GM23338 (cell line): Measurements from ENCODE around the gene SPATS1. TPM values are rescaled to one million over a fixed set of nuclear protein-coding genes. Genes with fewer than 3 reads are reported as not detected.

Source experiments
- ATAC-seq: fragments of 200-7000 bp; cut with Tn5 transposase; 3 replicates; pipeline ENCODE4 v1.9.1; 2020
- DNase-seq: peaks from one replicate; pipeline ENCODE4 v3.0.0-alpha.2; 2015; ENCODE audit warnings: low spot score
- H2AFZ ChIP-seq: fragments of 200-600 bp; sonication (generic); 2 replicates; pipeline ENCODE4 v1.8.0; 2016; ENCODE audit warnings: antibody characterized with exemption, mild to moderate bottlenecking, moderate library complexity
- H3F3A ChIP-seq: fragments of 200-600 bp; sonication (generic); replicated peaks from 2 replicates; pipeline ENCODE4 v1.8.0; 2017; ENCODE audit warnings: antibody characterized with exemption, mixed run types, low read depth
- H3K27ac ChIP-seq: fragments of 200-600 bp; sonication (generic); 2 replicates; pipeline ENCODE4 v1.6.1; 2016; ENCODE audit warnings: low read depth
- H3K27me3 ChIP-seq: fragments of 200-600 bp; sonication (generic); 2 replicates; pipeline ENCODE4 v1.8.0; 2016; ENCODE audit warnings: mild to moderate bottlenecking, mixed run types, moderate library complexity; ENCODE audit not compliant: insufficient read depth
- H3K36me3 ChIP-seq: fragments of 200-600 bp; sonication (generic); 2 replicates; pipeline ENCODE4 v1.8.0; 2016; ENCODE audit warnings: mild to moderate bottlenecking; ENCODE audit not compliant: insufficient read depth
- H3K4me1 ChIP-seq: fragments of 200-600 bp; sonication (generic); 2 replicates; pipeline ENCODE4 v1.8.0; 2016; ENCODE audit warnings: mild to moderate bottlenecking, moderate library complexity; ENCODE audit not compliant: insufficient read depth
- H3K4me2 ChIP-seq: fragments of 200-600 bp; sonication (generic); 2 replicates; pipeline ENCODE4 v1.7.1; 2017; ENCODE audit warnings: mixed run types
- H3K4me3 ChIP-seq: fragments of 200-600 bp; sonication (generic); 2 replicates; pipeline ENCODE4 v1.6.1; 2016; ENCODE audit warnings: mixed run types
- H3K79me2 ChIP-seq: fragments of 200-600 bp; sonication (generic); replicated peaks from 2 replicates; pipeline ENCODE4 v1.8.0; 2017; ENCODE audit warnings: mild to moderate bottlenecking; ENCODE audit not compliant: insufficient read depth
- H3K9me2 ChIP-seq: fragments of 200-600 bp; sonication (generic); 2 replicates; pipeline ENCODE4 v1.8.0; 2017; ENCODE audit not compliant: insufficient read depth
- H4K20me1 ChIP-seq: fragments of 200-600 bp; sonication (generic); replicated peaks from 2 replicates; pipeline ENCODE4 v1.8.0; 2017; ENCODE audit warnings: mild to moderate bottlenecking; ENCODE audit not compliant: insufficient read depth
- H3K27ac Mint-ChIP-seq: 2 replicates; pipeline ENCODE4 v1.8.0; 2020; ENCODE audit warnings: inconsistent platforms, mild to moderate bottlenecking, moderate library complexity, mixed read lengths
- H3K27me3 Mint-ChIP-seq: 3 replicates; pipeline ENCODE4 v1.8.0; 2022; ENCODE audit warnings: low read depth, mild to moderate bottlenecking, moderate library complexity, mixed read lengths, inconsistent platforms; ENCODE audit not compliant: insufficient read depth, poor library complexity
- H3K36me3 Mint-ChIP-seq: 3 replicates; pipeline ENCODE4 v1.8.0; 2021; ENCODE audit warnings: low read depth, mild to moderate bottlenecking, inconsistent platforms, moderate library complexity, mixed read lengths
- H3K4me1 Mint-ChIP-seq: 3 replicates; pipeline ENCODE4 v1.8.0; 2020; ENCODE audit warnings: mild to moderate bottlenecking, inconsistent platforms, mixed read lengths
- H3K4me3 Mint-ChIP-seq: 3 replicates; pipeline ENCODE4 v1.8.0; 2021; ENCODE audit warnings: moderate library complexity, mild to moderate bottlenecking, inconsistent platforms, mixed read lengths
- H3K9me3 Mint-ChIP-seq: 3 replicates; pipeline ENCODE4 v1.8.0; 2020; ENCODE audit warnings: moderate library complexity, mild to moderate bottlenecking, inconsistent platforms, mixed read lengths
- CREB1 ChIP-seq: fragments of 250-450 bp; sonication (Bioruptor Pico); IDR thresholded peaks from 2 replicates; pipeline ENCODE4 v1.5.0; 2020; ENCODE audit warnings: low read depth, mild to moderate bottlenecking, moderate library complexity
- EZH2 ChIP-seq: fragments of 200-600 bp; sonication (generic); IDR thresholded peaks from one replicate; pipeline ENCODE4 v1.8.0; 2017; ENCODE audit warnings: antibody characterized with exemption, mild to moderate bottlenecking, low read depth; ENCODE audit not compliant: unreplicated experiment
- EZH2phosphoT487 ChIP-seq: fragments of 200-600 bp; sonication (generic); IDR thresholded peaks from one replicate; pipeline ENCODE4 v1.8.1; 2018; ENCODE audit warnings: antibody characterized with exemption; ENCODE audit not compliant: unreplicated experiment
- JUNB ChIP-seq: IDR thresholded peaks from one replicate; pipeline ENCODE4 v1.6.1; 2016; ENCODE audit warnings: antibody characterized with exemption; ENCODE audit not compliant: unreplicated experiment
- ZNF114 ChIP-seq: fragments of 250-450 bp; sonication (Bioruptor Pico); IDR thresholded peaks from 2 replicates; pipeline ENCODE4 v1.5.0; 2020; ENCODE audit warnings: mild to moderate bottlenecking, moderate library complexity
- polyA plus RNA-seq: library from polyadenylated mRNA; unstranded; fragments of >200 nt; fragmentation: Nextera tagmentation; extraction: Ambion mirVana; gene quantifications from 2 replicates; pipeline ENCODE4 v1.2.1, GENCODE V29; 2016
- total RNA-seq: library from RNA; depleted of rRNA; stranded (reverse); fragments of >200 nt; shearing (Covaris generic); gene quantifications from 2 replicates; pipeline ENCODE4 v1.2.3, GENCODE V29; 2014
- TF ChIP-seq, protein P1 (sequence below): IDR thresholded peaks from one replicate; pipeline ENCODE4 v1.6.1; 2018; ENCODE audit warnings: antibody characterized with exemption; ENCODE audit not compliant: unreplicated experiment
- TF ChIP-seq, protein P2 (sequence below): IDR thresholded peaks from 2 replicates; pipeline ENCODE4 v1.6.1; 2016; ENCODE audit warnings: antibody characterized with exemption
- TF ChIP-seq, protein P3 (sequence below): fragments of 250-450 bp; sonication (Bioruptor Pico); IDR thresholded peaks from 2 replicates; pipeline ENCODE4 v1.5.0; 2020; ENCODE audit warnings: mild to moderate bottlenecking, moderate library complexity

The SPATS1 gene
- total and polyA plus RNA-seq, 2 experiments from 2014 or later, result not detected

DNA sequence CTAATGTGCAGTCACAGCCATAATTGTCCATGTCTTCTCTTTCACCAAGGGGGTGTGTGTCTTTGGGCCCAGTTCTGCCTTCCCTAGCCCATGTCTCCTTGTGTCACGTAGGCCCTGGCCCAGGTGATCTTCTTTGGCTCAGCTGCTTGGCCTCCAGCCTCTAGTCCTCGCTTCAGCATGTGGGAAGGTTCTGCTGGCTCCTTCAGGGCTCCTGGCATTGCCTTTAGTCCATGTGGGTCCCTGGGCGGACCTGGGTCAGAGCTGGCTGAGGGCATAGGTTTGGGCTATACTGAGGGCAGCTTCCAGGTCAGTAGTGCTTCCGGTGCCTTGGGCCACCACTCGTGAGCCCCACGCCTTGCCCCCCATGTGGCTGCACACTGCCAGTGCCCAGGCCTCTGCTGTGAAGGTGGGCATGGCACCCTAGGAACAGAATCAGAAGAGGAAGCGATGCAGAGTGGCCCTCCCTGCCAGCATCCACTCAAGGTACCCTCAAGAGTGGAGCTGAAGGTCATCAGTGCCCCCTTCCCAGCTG lies 42.1 kb upstream of the SPATS1 start (continued):
- TF ChIP-seq, protein P1, sequence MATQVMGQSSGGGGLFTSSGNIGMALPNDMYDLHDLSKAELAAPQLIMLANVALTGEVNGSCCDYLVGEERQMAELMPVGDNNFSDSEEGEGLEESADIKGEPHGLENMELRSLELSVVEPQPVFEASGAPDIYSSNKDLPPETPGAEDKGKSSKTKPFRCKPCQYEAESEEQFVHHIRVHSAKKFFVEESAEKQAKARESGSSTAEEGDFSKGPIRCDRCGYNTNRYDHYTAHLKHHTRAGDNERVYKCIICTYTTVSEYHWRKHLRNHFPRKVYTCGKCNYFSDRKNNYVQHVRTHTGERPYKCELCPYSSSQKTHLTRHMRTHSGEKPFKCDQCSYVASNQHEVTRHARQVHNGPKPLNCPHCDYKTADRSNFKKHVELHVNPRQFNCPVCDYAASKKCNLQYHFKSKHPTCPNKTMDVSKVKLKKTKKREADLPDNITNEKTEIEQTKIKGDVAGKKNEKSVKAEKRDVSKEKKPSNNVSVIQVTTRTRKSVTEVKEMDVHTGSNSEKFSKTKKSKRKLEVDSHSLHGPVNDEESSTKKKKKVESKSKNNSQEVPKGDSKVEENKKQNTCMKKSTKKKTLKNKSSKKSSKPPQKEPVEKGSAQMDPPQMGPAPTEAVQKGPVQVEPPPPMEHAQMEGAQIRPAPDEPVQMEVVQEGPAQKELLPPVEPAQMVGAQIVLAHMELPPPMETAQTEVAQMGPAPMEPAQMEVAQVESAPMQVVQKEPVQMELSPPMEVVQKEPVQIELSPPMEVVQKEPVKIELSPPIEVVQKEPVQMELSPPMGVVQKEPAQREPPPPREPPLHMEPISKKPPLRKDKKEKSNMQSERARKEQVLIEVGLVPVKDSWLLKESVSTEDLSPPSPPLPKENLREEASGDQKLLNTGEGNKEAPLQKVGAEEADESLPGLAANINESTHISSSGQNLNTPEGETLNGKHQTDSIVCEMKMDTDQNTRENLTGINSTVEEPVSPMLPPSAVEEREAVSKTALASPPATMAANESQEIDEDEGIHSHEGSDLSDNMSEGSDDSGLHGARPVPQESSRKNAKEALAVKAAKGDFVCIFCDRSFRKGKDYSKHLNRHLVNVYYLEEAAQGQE, result no peak
- no peak for TF ChIP-seq CREB1 (CRISPR knock-in tag)

DNA sequence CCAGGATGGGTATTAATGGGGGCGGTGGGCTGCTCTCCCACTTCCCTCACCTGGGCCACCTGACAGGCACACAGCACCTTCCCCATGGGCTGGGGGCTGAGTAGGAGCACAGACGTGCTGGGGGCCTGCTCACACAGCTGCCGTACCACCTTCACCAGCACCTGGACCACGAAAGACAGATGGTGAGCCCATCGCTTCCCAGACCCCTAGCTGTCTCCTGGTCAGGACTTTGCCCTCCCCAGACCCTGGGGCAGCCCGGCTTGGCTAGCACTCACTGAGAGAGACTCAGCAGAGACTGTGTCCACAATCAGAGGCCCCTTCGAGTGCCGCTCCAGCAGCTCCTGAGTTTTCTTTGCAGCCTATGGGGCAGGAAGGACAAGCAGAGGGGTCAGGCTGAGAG lies 41.3 kb upstream of the SPATS1 start:
- peaks cover 15% of the 10 kb centered on the region; the same call in 1 of the 2 replicates for H3F3A ChIP-seq
- H3K27ac ChIP-seq, result no peak overlapping the region
- no peak overlapping the region for H3K4me2 ChIP-seq
- 0 out of 2 replicates have a peak, but pooled peaks cover 3% of the 10 kb centered on the region for H4K20me1 ChIP-seq
- H3K27me3 ChIP-seq, result peaks cover 21% of the 10 kb centered on the region
- peaks cover 63% of the 10 kb centered on the region for H3K36me3 Mint-ChIP-seq
- ATAC-seq (no peak), DNase-seq (no peak)
- peaks cover 13% of the 10 kb centered on the region for H3K4me1 Mint-ChIP-seq
- H3K4me3 ChIP-seq, result no peak overlapping the region
- no peak overlapping the region for H2AFZ ChIP-seq
- no peaks in the 10 kb centered on the region for H3K79me2 ChIP-seq
- H3K4me3 Mint-ChIP-seq, result no peak overlapping the region
- H3K4me1 ChIP-seq, result no peaks in the 10 kb centered on the region; the same call in 1 of the 2 replicates
- no peaks in the 10 kb centered on the region for H3K9me3 Mint-ChIP-seq
- H3K9me2 ChIP-seq, result no peaks in the 10 kb centered on the region
- H3K36me3 ChIP-seq, result peaks cover 7% of the 10 kb centered on the region; the same call in 1 of the 2 replicates
- no peak overlapping the region for H3K27ac Mint-ChIP-seq
- peaks cover 27% of the 10 kb centered on the region for H3K27me3 Mint-ChIP-seq
- TF ChIP-seq, protein P2, sequence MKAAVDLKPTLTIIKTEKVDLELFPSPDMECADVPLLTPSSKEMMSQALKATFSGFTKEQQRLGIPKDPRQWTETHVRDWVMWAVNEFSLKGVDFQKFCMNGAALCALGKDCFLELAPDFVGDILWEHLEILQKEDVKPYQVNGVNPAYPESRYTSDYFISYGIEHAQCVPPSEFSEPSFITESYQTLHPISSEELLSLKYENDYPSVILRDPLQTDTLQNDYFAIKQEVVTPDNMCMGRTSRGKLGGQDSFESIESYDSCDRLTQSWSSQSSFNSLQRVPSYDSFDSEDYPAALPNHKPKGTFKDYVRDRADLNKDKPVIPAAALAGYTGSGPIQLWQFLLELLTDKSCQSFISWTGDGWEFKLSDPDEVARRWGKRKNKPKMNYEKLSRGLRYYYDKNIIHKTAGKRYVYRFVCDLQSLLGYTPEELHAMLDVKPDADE, result no peak
- TF ChIP-seq EZH2phosphoT487, result no peak
- TF ChIP-seq, protein P3, sequence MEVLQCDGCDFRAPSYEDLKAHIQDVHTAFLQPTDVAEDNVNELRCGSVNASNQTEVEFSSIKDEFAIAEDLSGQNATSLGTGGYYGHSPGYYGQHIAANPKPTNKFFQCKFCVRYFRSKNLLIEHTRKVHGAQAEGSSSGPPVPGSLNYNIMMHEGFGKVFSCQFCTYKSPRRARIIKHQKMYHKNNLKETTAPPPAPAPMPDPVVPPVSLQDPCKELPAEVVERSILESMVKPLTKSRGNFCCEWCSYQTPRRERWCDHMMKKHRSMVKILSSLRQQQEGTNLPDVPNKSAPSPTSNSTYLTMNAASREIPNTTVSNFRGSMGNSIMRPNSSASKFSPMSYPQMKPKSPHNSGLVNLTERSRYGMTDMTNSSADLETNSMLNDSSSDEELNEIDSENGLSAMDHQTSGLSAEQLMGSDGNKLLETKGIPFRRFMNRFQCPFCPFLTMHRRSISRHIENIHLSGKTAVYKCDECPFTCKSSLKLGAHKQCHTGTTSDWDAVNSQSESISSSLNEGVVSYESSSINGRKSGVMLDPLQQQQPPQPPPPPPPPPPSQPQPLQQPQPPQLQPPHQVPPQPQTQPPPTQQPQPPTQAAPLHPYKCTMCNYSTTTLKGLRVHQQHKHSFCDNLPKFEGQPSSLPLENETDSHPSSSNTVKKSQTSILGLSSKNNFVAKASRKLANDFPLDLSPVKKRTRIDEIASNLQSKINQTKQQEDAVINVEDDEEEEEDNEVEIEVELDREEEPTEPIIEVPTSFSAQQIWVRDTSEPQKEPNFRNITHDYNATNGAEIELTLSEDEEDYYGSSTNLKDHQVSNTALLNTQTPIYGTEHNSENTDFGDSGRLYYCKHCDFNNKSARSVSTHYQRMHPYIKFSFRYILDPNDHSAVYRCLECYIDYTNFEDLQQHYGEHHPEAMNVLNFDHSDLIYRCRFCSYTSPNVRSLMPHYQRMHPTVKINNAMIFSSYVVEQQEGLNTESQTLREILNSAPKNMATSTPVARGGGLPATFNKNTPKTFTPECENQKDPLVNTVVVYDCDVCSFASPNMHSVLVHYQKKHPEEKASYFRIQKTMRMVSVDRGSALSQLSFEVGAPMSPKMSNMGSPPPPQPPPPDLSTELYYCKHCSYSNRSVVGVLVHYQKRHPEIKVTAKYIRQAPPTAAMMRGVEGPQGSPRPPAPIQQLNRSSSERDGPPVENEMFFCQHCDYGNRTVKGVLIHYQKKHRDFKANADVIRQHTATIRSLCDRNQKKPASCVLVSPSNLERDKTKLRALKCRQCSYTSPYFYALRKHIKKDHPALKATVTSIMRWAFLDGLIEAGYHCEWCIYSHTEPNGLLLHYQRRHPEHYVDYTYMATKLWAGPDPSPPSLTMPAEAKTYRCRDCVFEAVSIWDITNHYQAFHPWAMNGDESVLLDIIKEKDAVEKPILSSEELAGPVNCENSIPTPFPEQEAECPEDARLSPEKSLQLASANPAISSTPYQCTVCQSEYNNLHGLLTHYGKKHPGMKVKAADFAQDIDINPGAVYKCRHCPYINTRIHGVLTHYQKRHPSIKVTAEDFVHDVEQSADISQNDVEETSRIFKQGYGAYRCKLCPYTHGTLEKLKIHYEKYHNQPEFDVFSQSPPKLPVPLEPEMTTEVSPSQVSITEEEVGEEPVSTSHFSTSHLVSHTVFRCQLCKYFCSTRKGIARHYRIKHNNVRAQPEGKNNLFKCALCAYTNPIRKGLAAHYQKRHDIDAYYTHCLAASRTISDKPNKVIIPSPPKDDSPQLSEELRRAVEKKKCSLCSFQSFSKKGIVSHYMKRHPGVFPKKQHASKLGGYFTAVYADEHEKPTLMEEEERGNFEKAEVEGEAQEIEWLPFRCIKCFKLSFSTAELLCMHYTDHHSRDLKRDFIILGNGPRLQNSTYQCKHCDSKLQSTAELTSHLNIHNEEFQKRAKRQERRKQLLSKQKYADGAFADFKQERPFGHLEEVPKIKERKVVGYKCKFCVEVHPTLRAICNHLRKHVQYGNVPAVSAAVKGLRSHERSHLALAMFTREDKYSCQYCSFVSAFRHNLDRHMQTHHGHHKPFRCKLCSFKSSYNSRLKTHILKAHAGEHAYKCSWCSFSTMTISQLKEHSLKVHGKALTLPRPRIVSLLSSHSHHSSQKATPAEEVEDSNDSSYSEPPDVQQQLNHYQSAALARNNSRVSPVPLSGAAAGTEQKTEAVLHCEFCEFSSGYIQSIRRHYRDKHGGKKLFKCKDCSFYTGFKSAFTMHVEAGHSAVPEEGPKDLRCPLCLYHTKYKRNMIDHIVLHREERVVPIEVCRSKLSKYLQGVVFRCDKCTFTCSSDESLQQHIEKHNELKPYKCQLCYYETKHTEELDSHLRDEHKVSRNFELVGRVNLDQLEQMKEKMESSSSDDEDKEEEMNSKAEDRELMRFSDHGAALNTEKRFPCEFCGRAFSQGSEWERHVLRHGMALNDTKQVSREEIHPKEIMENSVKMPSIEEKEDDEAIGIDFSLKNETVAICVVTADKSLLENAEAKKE, result no peak
- TF ChIP-seq CREB1 (CRISPR knock-in tag), result no peak
- TF ChIP-seq ZNF114 (CRISPR knock-in tag), result no peak
- TF ChIP-seq EZH2, result no peak
- no peak for TF ChIP-seq JUNB
- TF ChIP-seq, protein P1, result no peak
